ENCODE data around the gene RPE65. TPM values are rescaled to one million over a fixed set of nuclear protein-coding genes. Genes with fewer than 3 reads are reported as not detected.

The RPE65 gene
- total and polyA plus RNA-seq, 2 of the 4 experiments (the other 2 are of a cell fraction) = under 0.01 TPM; not detected in 1

GRCh38 chr1:68456202-68456601 is 6.4 kb upstream of the RPE65 start:
- no peak for DNase-seq
- H2AK9ac ChIP-seq (replicated peaks; ENCODE audit: low read depth, low read length, poor library complexity) = no peak overlapping the region
- no peak overlapping the region for H2AFZ ChIP-seq (replicated peaks; ENCODE audit: low read length, poor library complexity)
- in situ Hi-C loops (cut with MboI; ENCODE audit: low sequenced_read_pairs) (loop anchor here (25.0 kb wide), 1 partner anchor 1281 kb away; no protein-coding TSS in a partner anchor), intact Hi-C loops (cut with micrococcal nuclease) (no loop called here), dilution Hi-C loops (cut with HindIII; ENCODE audit: low sequenced_read_pairs, unreplicated experiment) (no loop called here)
- ChIA-PET POLR2A (ENCODE audit: unreplicated experiment) (interaction anchor here (0.9 kb wide), 1 partner anchor 12 kb away, joined by 3 read pairs; no protein-coding TSS in a partner anchor), CTCF (interaction anchor here (0.6 to 1.7 kb wide), 2 partner anchors 13 to 49 kb away, joined by 4 to 6 read pairs; no protein-coding TSS in a partner anchor)
- H3K79me1 ChIP-seq (ENCODE audit: low read depth in 1 of 2, low read length in 2 of 2) = no peaks in the 10 kb centered on the region
- no TSS peak for BruUV-seq (replicated peaks)
- no peak for TF ChIP-seq RFX5 (IDR thresholded peaks at IDR 0.05; ENCODE audit: low read depth, low read length)
- no peak for TF ChIP-seq SMC3 (IDR thresholded peaks at IDR 0.05; ENCODE audit: low read depth, low read length)
- TF ChIP-seq MXI1 (IDR thresholded peaks at IDR 0.05; ENCODE audit: borderline replicate concordance, low read depth, low read length) = no peak
- TF ChIP-seq USF2 (IDR thresholded peaks at IDR 0.05; ENCODE audit: low read depth, low read length) = no peak
- TF ChIP-seq NFE2L2 (IDR thresholded peaks at IDR 0.05; ENCODE audit: low read depth, low read length) = no peak
- TF ChIP-seq CHD1 (IDR thresholded peaks at IDR 0.05; ENCODE audit: low read depth, low read length) = no peak
- TF ChIP-seq POLR2A (IDR thresholded peaks at IDR 0.05; ENCODE audit: low read depth, low read length) = no peak
- TF ChIP-seq, protein P1, sequence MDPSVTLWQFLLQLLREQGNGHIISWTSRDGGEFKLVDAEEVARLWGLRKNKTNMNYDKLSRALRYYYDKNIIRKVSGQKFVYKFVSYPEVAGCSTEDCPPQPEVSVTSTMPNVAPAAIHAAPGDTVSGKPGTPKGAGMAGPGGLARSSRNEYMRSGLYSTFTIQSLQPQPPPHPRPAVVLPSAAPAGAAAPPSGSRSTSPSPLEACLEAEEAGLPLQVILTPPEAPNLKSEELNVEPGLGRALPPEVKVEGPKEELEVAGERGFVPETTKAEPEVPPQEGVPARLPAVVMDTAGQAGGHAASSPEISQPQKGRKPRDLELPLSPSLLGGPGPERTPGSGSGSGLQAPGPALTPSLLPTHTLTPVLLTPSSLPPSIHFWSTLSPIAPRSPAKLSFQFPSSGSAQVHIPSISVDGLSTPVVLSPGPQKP (IDR thresholded peaks at IDR 0.05; ENCODE audit: borderline replicate concordance, low read depth, low read length) = no peak
- TF ChIP-seq CTCF (conservative IDR thresholded peaks at IDR 0.05; ENCODE audit: low read depth, low read length) = no peak
- no peak for TF ChIP-seq CEBPB (IDR thresholded peaks at IDR 0.05; ENCODE audit: low read depth, low read length)
- TF ChIP-seq RCOR1 (IDR thresholded peaks at IDR 0.05; ENCODE audit: insufficient replicate concordance, low read length) = no peak
- no peak for TF ChIP-seq MAZ (IDR thresholded peaks at IDR 0.05; ENCODE audit: borderline replicate concordance, low read depth, low read length)
- no peak for TF ChIP-seq BHLHE40 (IDR thresholded peaks at IDR 0.05; ENCODE audit: low read depth, low read length)
- no peak for TF ChIP-seq FOS (IDR thresholded peaks at IDR 0.05; ENCODE audit: low read depth, low read length)
- TF ChIP-seq RAD21 (IDR thresholded peaks at IDR 0.05; ENCODE audit: low read length) = no peak
- no peak for TF ChIP-seq MAFK (IDR thresholded peaks at IDR 0.05; ENCODE audit: low read depth, low read length)
- no peak overlapping the region for H3K56ac ChIP-seq (ENCODE audit: extremely low read depth, insufficient read depth, low read length)
- H3K36me3 ChIP-seq (ENCODE audit: control insufficient read depth, insufficient read depth, low read length) = no peaks in the 10 kb centered on the region
- no peaks in the 10 kb centered on the region for H3K9me3 ChIP-seq (ENCODE audit: control insufficient read depth, insufficient read depth, low read length)
- H4K8ac ChIP-seq (ENCODE audit: low read depth in 2 of 2, low read length in 2 of 2) = no peak overlapping the region
- H3K9ac ChIP-seq (ENCODE audit: low read depth, low read length) = no peak overlapping the region
- no peak overlapping the region for H3K18ac ChIP-seq (ENCODE audit: low read depth, low read length)
- no peaks in the 10 kb centered on the region for H4K20me1 ChIP-seq (ENCODE audit: insufficient read depth, low read length)
- H4K91ac ChIP-seq (ENCODE audit: insufficient read depth, low read depth, low read length) = no peak overlapping the region
- H3K4me1 ChIP-seq (ENCODE audit: control insufficient read depth, insufficient read depth, low read length) = peaks cover 2% of the 10 kb centered on the region; the same call in 1 of the 2 replicates
- H3K27ac ChIP-seq (ENCODE audit: insufficient read depth, low read length) = no peak overlapping the region
- H2BK15ac ChIP-seq (ENCODE audit: low read depth, low read length) = no peak overlapping the region
- H2BK5ac ChIP-seq (ENCODE audit: low read depth, low read length, poor library complexity, severe bottlenecking) = no peak overlapping the region
- H3K14ac ChIP-seq (replicated peaks; ENCODE audit: low read depth, low read length) = no peak overlapping the region
- ATAC-seq (ENCODE audit: low read depth) = peak; percentile 80
- no peak overlapping the region for H3K4me3 ChIP-seq (ENCODE audit: insufficient read depth, low read depth, low read length)
- no peak overlapping the region for H3K4me2 ChIP-seq (ENCODE audit: low read depth, low read length)
- peaks cover 2% of the 10 kb centered on the region; the same call in 1 of the 2 replicates for H3K9me1 ChIP-seq (ENCODE audit: insufficient read depth, low read length)
- H2BK120ac ChIP-seq (ENCODE audit: low read depth, low read length) = no peak overlapping the region
- H2AK5ac ChIP-seq (ENCODE audit: low read depth, low read length) = no peak overlapping the region
- no peak overlapping the region for H4K5ac ChIP-seq (ENCODE audit: low read depth, low read length)
- no peak overlapping the region for H3K23ac ChIP-seq (ENCODE audit: low read depth, low read length)
- H3K4ac ChIP-seq (ENCODE audit: low read depth, low read length) = no peak overlapping the region
- H3K27me3 ChIP-seq (ENCODE audit: control insufficient read depth, insufficient read depth, low read length) = no peaks in the 10 kb centered on the region
- no peak overlapping the region for H2BK20ac ChIP-seq (ENCODE audit: low read depth, low read length)
- WGBS, 2 experiments (ENCODE audit: extremely low coverage in 2 of 2, insufficient read length in 1 of 2) = 83% methylated on average over 1 of the region's 1 CpG; no CpG with 5 or more reads in 1 of the 2 experiments

All from IMR-90 (cell line).